GM19328 (cell line): ENCODE results near the gene OSBPL3.

Source experiments
- ATAC-seq: cut with Tn5 transposase; IDR thresholded peaks from one replicate; pipeline ENCODE4 v1.9.1; 2021; ENCODE audit warnings: mild to moderate bottlenecking, moderate library complexity; ENCODE audit not compliant: unreplicated experiment

Gene OSBPL3

GRCh38 chr7:24748521-24748920, 231.5 kb downstream of the OSBPL3 start:
- ATAC-seq, result no peak
